HEK293 (cell line): Measurements from ENCODE around the gene DOCK9.

Experiments
- CTCF ChIA-PET: fragments of 350-600 bp; formaldehyde crosslinking; extraction: SDS; loops from one replicate; lab custom pipeline; 2021; ENCODE audit warnings: antibody characterized with exemption; lab: Yijun Ruan, JAX
- POLR2A ChIA-PET: fragments of 300-600 bp; formaldehyde crosslinking; extraction: SDS; loops from one replicate; lab custom pipeline; 2020; ENCODE audit warnings: antibody characterized with exemption, inconsistent platforms; lab: Yijun Ruan, JAX
- H3K27ac ChIP-seq: fragments of 200-500 bp; sonication (Bioruptor generic); 2 replicates; pipeline ENCODE4 v1.5.1; 2014; ENCODE audit warnings: low read depth, low read length, control low read depth, inconsistent platforms; ENCODE audit errors: extremely low read depth
- H3K36me3 ChIP-seq, 2 experiments: fragments of 200-500 bp in 1 of 2; sonication (Bioruptor generic) in 1 of 2; 1 replicate in 1 of 2; 2 replicates in 1 of 2; pipeline ENCODE4 v1.5.1; 2014 to 2017; ENCODE audit warnings: inconsistent platforms in 2 of 2, low read length in 2 of 2; ENCODE audit not compliant: control insufficient read depth in 2 of 2, insufficient read depth in 1 of 2
- H3K4me1 ChIP-seq: fragments of 200-500 bp; sonication (Bioruptor generic); 2 replicates; pipeline ENCODE4 v1.5.1; 2014; ENCODE audit warnings: mild to moderate bottlenecking, low read length, inconsistent platforms; ENCODE audit not compliant: control insufficient read depth, insufficient read depth
- H3K4me3 ChIP-seq: 2 replicates; pipeline ENCODE4 v1.5.1; 2011; ENCODE audit warnings: low read depth, mild to moderate bottlenecking, control low read depth, low read length, moderate library complexity
- H3K9me3 ChIP-seq: fragments of 200-500 bp; sonication (Bioruptor generic); 2 replicates; pipeline ENCODE4 v1.5.1; 2014; ENCODE audit warnings: low read depth, low read length, inconsistent platforms; ENCODE audit not compliant: control insufficient read depth, insufficient read depth
- GLI4 ChIP-seq: fragments of 450-650 bp; formaldehyde crosslinking; IDR thresholded peaks from 2 replicates; pipeline ENCODE4 v1.5.1; 2016; ENCODE audit warnings: missing biosample characterization, missing genetic modification characterization
- HOXA7 ChIP-seq: sonication (generic); formaldehyde crosslinking; IDR thresholded peaks from 2 replicates; pipeline ENCODE4 v1.8.1; 2022; ENCODE audit warnings: missing genetic modification reagents, borderline replicate concordance
- PRDM10 ChIP-seq: fragments of 450-650 bp; formaldehyde crosslinking; IDR thresholded peaks from 2 replicates; pipeline ENCODE4 v1.5.1; 2016; ENCODE audit warnings: missing biosample characterization, missing genetic modification characterization
- SCRT1 ChIP-seq: fragments of 450-650 bp; formaldehyde crosslinking; IDR thresholded peaks from 2 replicates; pipeline ENCODE4 v1.5.1; 2016; ENCODE audit warnings: missing biosample characterization, missing genetic modification characterization, borderline replicate concordance
- SETDB1 ChIP-seq: IDR thresholded peaks from one replicate; pipeline ENCODE4 v1.6.1; 2017; ENCODE audit warnings: mild to moderate bottlenecking, low read length, moderate library complexity, mixed read lengths; ENCODE audit not compliant: insufficient read length
- SP7 ChIP-seq: fragments of 450-650 bp; formaldehyde crosslinking; IDR thresholded peaks from 2 replicates; pipeline ENCODE4 v1.5.1; 2016; ENCODE audit warnings: missing biosample characterization, missing genetic modification characterization
- ZBTB48 ChIP-seq: fragments of 450-650 bp; formaldehyde crosslinking; IDR thresholded peaks from 2 replicates; pipeline ENCODE4 v1.5.1; 2016; ENCODE audit warnings: missing biosample characterization, missing genetic modification characterization
- ZBTB49 ChIP-seq: fragments of 450-650 bp; formaldehyde crosslinking; IDR thresholded peaks from 2 replicates; pipeline ENCODE4 v1.5.1; 2016; ENCODE audit warnings: missing biosample characterization, missing genetic modification characterization, low read depth
- ZFHX2 ChIP-seq: fragments of 450-650 bp; formaldehyde crosslinking; conservative IDR thresholded peaks from 2 replicates; pipeline ENCODE4 v1.5.1; 2016; ENCODE audit warnings: missing biosample characterization, missing genetic modification characterization
- ZNF10 ChIP-seq: fragments of 450-650 bp; formaldehyde crosslinking; IDR thresholded peaks from 2 replicates; pipeline ENCODE4 v1.5.1; 2017; ENCODE audit warnings: missing biosample characterization, missing genetic modification characterization
- ZNF132 ChIP-seq: fragments of 450-650 bp; formaldehyde crosslinking; IDR thresholded peaks from 2 replicates; pipeline ENCODE4 v1.5.1; 2017; ENCODE audit warnings: missing biosample characterization, missing genetic modification characterization, borderline replicate concordance
- ZNF223 ChIP-seq: fragments of 450-650 bp; formaldehyde crosslinking; IDR thresholded peaks from 2 replicates; pipeline ENCODE4 v1.5.1; 2016; ENCODE audit warnings: missing biosample characterization, missing genetic modification characterization
- ZNF394 ChIP-seq: fragments of 450-650 bp; formaldehyde crosslinking; IDR thresholded peaks from 2 replicates; pipeline ENCODE4 v1.5.1; 2016; ENCODE audit warnings: missing biosample characterization, missing genetic modification characterization, mild to moderate bottlenecking, moderate library complexity, borderline replicate concordance
- ZNF416 ChIP-seq: fragments of 450-650 bp; formaldehyde crosslinking; IDR thresholded peaks from 2 replicates; pipeline ENCODE4 v1.5.1; 2016; ENCODE audit warnings: missing biosample characterization, missing genetic modification characterization
- ZNF521 ChIP-seq: fragments of 450-650 bp; formaldehyde crosslinking; IDR thresholded peaks from 2 replicates; pipeline ENCODE4 v1.5.1; 2017; ENCODE audit warnings: missing biosample characterization, mild to moderate bottlenecking, missing genetic modification characterization
- ZNF529 ChIP-seq: fragments of 450-650 bp; formaldehyde crosslinking; IDR thresholded peaks from 2 replicates; pipeline ENCODE4 v1.5.1; 2017; ENCODE audit warnings: missing genetic modification characterization, missing biosample characterization; ENCODE audit not compliant: insufficient replicate concordance
- ZNF555 ChIP-seq: fragments of 450-650 bp; formaldehyde crosslinking; conservative IDR thresholded peaks from 2 replicates; pipeline ENCODE4 v1.5.1; 2017; ENCODE audit warnings: missing biosample characterization, mild to moderate bottlenecking, missing genetic modification characterization, inconsistent platforms
- ZNF623 ChIP-seq: fragments of 450-650 bp; formaldehyde crosslinking; IDR thresholded peaks from 2 replicates; pipeline ENCODE4 v1.5.1; 2016; ENCODE audit warnings: missing biosample characterization, missing genetic modification characterization
- ZNF701 ChIP-seq: fragments of 450-650 bp; formaldehyde crosslinking; IDR thresholded peaks from 2 replicates; pipeline ENCODE4 v1.5.1; 2016; ENCODE audit warnings: missing biosample characterization, missing genetic modification characterization
- ZNF747 ChIP-seq: fragments of 450-650 bp; formaldehyde crosslinking; IDR thresholded peaks from 2 replicates; pipeline ENCODE4 v1.5.1; 2016; ENCODE audit warnings: missing biosample characterization, missing genetic modification characterization
- TF ChIP-seq, protein P1 (sequence below): fragments of 450-650 bp; formaldehyde crosslinking; IDR thresholded peaks from 2 replicates; pipeline ENCODE4 v1.5.1; 2017; ENCODE audit warnings: missing biosample characterization, mild to moderate bottlenecking, missing genetic modification characterization, moderate library complexity
- TF ChIP-seq, protein P2 (sequence below): sonication (generic); formaldehyde crosslinking; IDR thresholded peaks from 2 replicates; pipeline ENCODE4 v1.8.1; 2022; ENCODE audit warnings: mild to moderate bottlenecking, moderate library complexity, missing genetic modification reagents

DOCK9 gene

GRCh38 chr13:98970330-98970729 lies 7.5 kb downstream of the DOCK9 start:
- H3K4me1 ChIP-seq, result no peaks in the 10 kb centered on the region
- ChIA-PET CTCF (interaction anchor here (0.6 kb wide), 1 partner anchor 34 kb away, joined by 4 read pairs; no protein-coding TSS in a partner anchor), POLR2A (no interaction called here)
- H3K9me3 ChIP-seq, result no peaks in the 10 kb centered on the region
- H3K4me3 ChIP-seq, result no peak overlapping the region
- TF ChIP-seq, protein P1, sequence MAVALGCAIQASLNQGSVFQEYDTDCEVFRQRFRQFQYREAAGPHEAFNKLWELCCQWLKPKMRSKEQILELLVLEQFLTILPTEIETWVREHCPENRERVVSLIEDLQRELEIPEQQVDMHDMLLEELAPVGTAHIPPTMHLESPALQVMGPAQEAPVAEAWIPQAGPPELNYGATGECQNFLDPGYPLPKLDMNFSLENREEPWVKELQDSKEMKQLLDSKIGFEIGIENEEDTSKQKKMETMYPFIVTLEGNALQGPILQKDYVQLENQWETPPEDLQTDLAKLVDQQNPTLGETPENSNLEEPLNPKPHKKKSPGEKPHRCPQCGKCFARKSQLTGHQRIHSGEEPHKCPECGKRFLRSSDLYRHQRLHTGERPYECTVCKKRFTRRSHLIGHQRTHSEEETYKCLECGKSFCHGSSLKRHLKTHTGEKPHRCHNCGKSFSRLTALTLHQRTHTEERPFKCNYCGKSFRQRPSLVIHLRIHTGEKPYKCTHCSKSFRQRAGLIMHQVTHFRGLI (tag by site-specific recombination), result no peak
- TF ChIP-seq ZNF701, result no peak
- no peak for TF ChIP-seq ZBTB48 (tag by site-specific recombination)
- no peak for TF ChIP-seq ZNF529 (tag by site-specific recombination)
- no peak for TF ChIP-seq ZNF416 (tag by site-specific recombination)
- no peak for TF ChIP-seq HOXA7
- no peak for TF ChIP-seq SETDB1
- TF ChIP-seq ZNF623 (tag by site-specific recombination), result no peak
- no peak for TF ChIP-seq ZNF223 (tag by site-specific recombination)
- no peak for TF ChIP-seq ZFHX2 (tag by site-specific recombination)
- TF ChIP-seq SCRT1, result no peak
- no peak for TF ChIP-seq SP7 (tag by site-specific recombination)
- TF ChIP-seq, protein P2, sequence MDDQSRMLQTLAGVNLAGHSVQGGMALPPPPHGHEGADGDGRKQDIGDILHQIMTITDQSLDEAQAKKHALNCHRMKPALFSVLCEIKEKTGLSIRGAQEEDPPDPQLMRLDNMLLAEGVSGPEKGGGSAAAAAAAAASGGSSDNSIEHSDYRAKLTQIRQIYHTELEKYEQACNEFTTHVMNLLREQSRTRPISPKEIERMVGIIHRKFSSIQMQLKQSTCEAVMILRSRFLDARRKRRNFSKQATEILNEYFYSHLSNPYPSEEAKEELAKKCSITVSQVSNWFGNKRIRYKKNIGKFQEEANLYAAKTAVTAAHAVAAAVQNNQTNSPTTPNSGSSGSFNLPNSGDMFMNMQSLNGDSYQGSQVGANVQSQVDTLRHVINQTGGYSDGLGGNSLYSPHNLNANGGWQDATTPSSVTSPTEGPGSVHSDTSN, result no peak
- TF ChIP-seq ZNF747 (tag by site-specific recombination), result no peak
- no peak for TF ChIP-seq ZNF555 (tag by site-specific recombination)
- TF ChIP-seq ZNF10, result no peak
- TF ChIP-seq ZNF394, result no peak
- TF ChIP-seq ZBTB49 (tag by site-specific recombination), result no peak
- TF ChIP-seq ZNF521, result no peak
- TF ChIP-seq ZNF132 (tag by site-specific recombination), result no peak
- H3K27ac ChIP-seq, result no peak overlapping the region
- H3K36me3 ChIP-seq, result no peaks in the 10 kb centered on the region

DNA sequence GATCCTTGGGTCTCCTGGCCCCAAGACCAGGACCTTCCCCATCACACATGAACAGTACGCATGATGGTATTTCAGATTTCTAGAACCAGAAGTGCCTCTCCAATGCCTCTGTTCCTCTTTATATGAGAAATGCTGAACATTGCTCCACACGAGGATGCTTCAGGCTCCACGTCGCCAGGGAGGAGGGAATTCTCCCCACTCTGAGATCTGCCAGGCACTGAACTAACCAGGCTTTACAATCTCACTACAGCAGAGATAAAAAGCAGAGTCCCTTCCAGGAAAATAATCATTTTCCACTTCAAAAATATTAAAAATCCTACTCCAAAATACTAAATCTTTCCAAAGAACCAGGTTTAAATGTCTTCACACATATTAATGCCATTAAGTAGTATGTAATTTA lies 10.4 kb downstream of the DOCK9 start:
- Histone ChIP-seq H3K27ac (no peak overlapping the region), H3K36me3 (no peaks in the 10 kb centered on the region), H3K9me3 (no peaks in the 10 kb centered on the region), H3K4me1 (no peaks in the 10 kb centered on the region), H3K4me3 (no peak overlapping the region)
- CTCF ChIA-PET, result interaction anchor here (0.6 kb wide), 1 partner anchor 10 kb away, joined by 5 read pairs; no protein-coding TSS in a partner anchor
- TF ChIP-seq PRDM10 (tag by site-specific recombination) (no peak), GLI4 (no peak)
- POLR2A ChIA-PET, result no interaction called here
